K562 (cell line): ENCODE measurements around the gene ZNF106. TPM values are rescaled to one million over a fixed set of nuclear protein-coding genes. Genes with fewer than 3 reads are reported as not detected.
A peak's percentile ranks its signal among the peaks of the same experiment; 100 is the strongest.

Experiments
- ATAC-seq: fragments of 200-7000 bp; cut with Tn5 transposase; 3 replicates; pipeline ENCODE4 v1.9.1; 2020; ENCODE audit warnings: moderate library complexity
- BruUV-seq: library from RNA; stranded (reverse); fragments of 400-500 nt; replicated peaks from 2 replicates; lab custom pipeline; 2021; lab: Mats Ljungman, UMichigan
- CTCF ChIA-PET: fragments of 300-600 bp; formaldehyde crosslinking; extraction: SDS; loops from one replicate; lab custom pipeline; 2021; ENCODE audit warnings: low intra/inter-chr PET ratio; lab: Yijun Ruan, JAX
- POLR2A ChIA-PET: fragments of 300-600, 350-650 bp; sonication (Branson Sonifier 250); formaldehyde crosslinking; extraction: SDS; loops from one replicate; lab custom pipeline; 2021; ENCODE audit warnings: antibody characterized with exemption, inconsistent platforms; lab: Yijun Ruan, JAX
- DNase-seq, 4 experiments: peaks; one replicate each; pipeline versions ENCODE4 v3.0.0 to v3.0.0-alpha.2; 2011 to 2018; ENCODE audit warnings: low spot score in 3 of 4, mixed read lengths in 3 of 4; ENCODE audit errors: extremely low read depth in 1 of 4
- FAIRE-seq: peaks from 2 replicates; lab custom pipeline; 2011; peaks lifted over from hg19 to GRCh38; lab: Jason Lieb, UNC
- H2AFZ ChIP-seq: 2 replicates; pipeline ENCODE4 v1.6.0; 2011; ENCODE audit warnings: low read depth, low read length, control low read depth, inconsistent platforms
- H3K27ac ChIP-seq: fragments of 200-600 bp; 3 replicates; pipeline ENCODE4 v1.8.0; 2011; ENCODE audit warnings: low read depth, mild to moderate bottlenecking, control low read depth, inconsistent platforms, low read length, moderate library complexity, mixed read lengths; ENCODE audit errors: extremely low read depth
- H3K27me3 ChIP-seq, 2 experiments: fragments of 300-600 bp in 1 of 2; 2 replicates in 1 of 2; 3 replicates in 1 of 2; pipeline versions ENCODE4 v1.6.0 to v1.8.0; 2011; ENCODE audit warnings: inconsistent platforms in 2 of 2, low read length in 2 of 2, mild to moderate bottlenecking in 1 of 2, mixed read lengths in 1 of 2, moderate library complexity in 1 of 2; ENCODE audit not compliant: control insufficient read depth in 2 of 2, insufficient read depth in 2 of 2
- H3K36me3 ChIP-seq: fragments of 300-600 bp; 3 replicates; pipeline ENCODE4 v1.8.0; 2011; ENCODE audit warnings: mild to moderate bottlenecking, low read length, inconsistent platforms; ENCODE audit not compliant: control insufficient read depth, insufficient read depth
- H3K4me1 ChIP-seq, 2 experiments: fragments of 200-600 bp in 1 of 2; replicated peaks in 1 of 2; 2 replicates in 1 of 2; 3 replicates in 1 of 2; pipeline versions ENCODE4 v1.5.1 to v1.8.0; 2011; ENCODE audit warnings: inconsistent platforms in 2 of 2, low read length in 2 of 2, mild to moderate bottlenecking in 1 of 2, mixed read lengths in 1 of 2, moderate library complexity in 1 of 2; ENCODE audit not compliant: control insufficient read depth in 2 of 2, insufficient read depth in 2 of 2
- H3K4me2 ChIP-seq: 2 replicates; pipeline ENCODE4 v1.6.1; 2011; ENCODE audit warnings: low read length, control low read depth, inconsistent platforms, mixed read lengths; ENCODE audit not compliant: insufficient read depth
- H3K4me3 ChIP-seq: fragments of 200-600 bp; sonication (generic), shearing (Covaris generic); 2 replicates; pipeline ENCODE4 v1.5.1; 2016; ENCODE audit warnings: control low read depth, inconsistent platforms
- H3K79me2 ChIP-seq: fragments of 200-600 bp; 3 replicates; pipeline ENCODE4 v1.8.0; 2011; ENCODE audit warnings: low read length, inconsistent platforms; ENCODE audit not compliant: control insufficient read depth, insufficient read depth
- H3K9ac ChIP-seq, 2 experiments: 2 replicates each; pipeline versions ENCODE4 v1.6.0 to v1.6.1; 2011; ENCODE audit warnings: low read depth in 2 of 2, low read length in 2 of 2, control low read depth in 1 of 2, inconsistent platforms in 1 of 2, mild to moderate bottlenecking in 1 of 2, mixed read lengths in 1 of 2; ENCODE audit not compliant: insufficient read depth in 1 of 2
- H3K9me1 ChIP-seq: one replicate; pipeline ENCODE4 v1.6.0; 2011; ENCODE audit warnings: inconsistent platforms, mild to moderate bottlenecking, low read length, moderate library complexity; ENCODE audit not compliant: control insufficient read depth, insufficient read depth
- H3K9me3 ChIP-seq: replicated peaks from 2 replicates; pipeline ENCODE4 v1.5.1; 2011; ENCODE audit warnings: low read depth, low read length, inconsistent platforms; ENCODE audit not compliant: control insufficient read depth, insufficient read depth
- H4K20me1 ChIP-seq: replicated peaks from 2 replicates; pipeline ENCODE4 v1.6.1; 2011; ENCODE audit warnings: low read length, inconsistent platforms, mixed read lengths; ENCODE audit not compliant: control insufficient read depth, insufficient read depth
- HMBOX1 ChIP-seq: sonication (generic); IDR thresholded peaks from 2 replicates; pipeline ENCODE4 v1.6.1; 2016
- MAX ChIP-seq: sonication (generic); formaldehyde crosslinking; IDR thresholded peaks from 2 replicates; pipeline ENCODE4 v1.9.0; 2022; ENCODE audit warnings: mild to moderate bottlenecking, missing genetic modification reagents
- ZNF280B ChIP-seq: fragments of 250-450 bp; sonication (Bioruptor Pico); IDR thresholded peaks from 2 replicates; pipeline ENCODE4 v1.5.1; 2021; ENCODE audit warnings: mild to moderate bottlenecking
- WGBS: fragments of 100-300 bp; shearing (Covaris generic); methylation state at CpG from one replicate; pipeline ENCODE4 v1.1.6; 2016; ENCODE audit warnings: low coverage, mixed read lengths; ENCODE audit not compliant: insufficient coverage; ENCODE audit errors: missing lambda C conversion rate; 5-methylcytosine and 5-hydroxymethylcytosine counted together
- in situ Hi-C: fragments of 300-500 bp; cut with MboI; formaldehyde crosslinking; loops from 4 replicates; pipeline ENCODE4 v1.15.0; 2018; ENCODE audit warnings: inconsistent platforms, mixed read lengths
- intact Hi-C: fragments of 100-400 bp; cut with micrococcal nuclease; formaldehyde crosslinking; loops from 2 replicates; pipeline ENCODE4 v1.14.2; 2022
- polyA plus RNA-seq, 8 experiments: library from polyadenylated mRNA; depleted of rRNA in 4 of 8; stranded (reverse) in 5 of 8; unstranded in 3 of 8; fragments of >200 nt; fragmentation: Nextera tagmentation in 2 of 8; fragmentation: Illumina TruSeq in 1 of 8; extraction: Ambion mirVana in 2 of 8; extraction: Trizol in 1 of 8; gene quantifications; 2 replicates each; pipeline versions ENCODE4 v1.2.1 to v1.2.3, GENCODE V29; 2011 to 2014; ENCODE audit warnings: inconsistent platforms in 1 of 8, missing spikeins in 1 of 8
- small RNA-seq: library from RNA; depleted of rRNA; stranded (forward); fragments of <200 nt; gene quantifications from one replicate; pipeline ENCODE3, GENCODE V24; 2014
- total RNA-seq, 7 experiments: library from RNA; depleted of rRNA in 6 of 7; stranded (reverse); fragments of >200 nt in 6 of 7; fragmentation: Illumina TruSeq in 2 of 7; extraction: Trizol in 2 of 7; gene quantifications; 2 replicates each; pipeline versions ENCODE4 v1.2.1 to v1.2.3, GENCODE V29; 2011 to 2021; ENCODE audit warnings: low replicate concordance in 1 of 7

ZNF106 gene
- total and polyA plus RNA-seq, 9 of the 15 experiments (the other 6 are each of a cell fraction or from before 2014, with no cell fraction given): 14.4 to 55.3 (median 33.7) TPM

- CTCF ChIA-PET: no interaction called here
- Histone ChIP-seq H3K79me2 (no peaks in the 10 kb centered on the region), H3K27ac (no peak overlapping the region), H3K4me3 (no peak overlapping the region), H3K27me3 (peaks cover 0 to 6% of the 10 kb centered on the region in 2 experiments; a peak in 2 of 5 replicates), H2AFZ (no peak overlapping the region), H3K4me1 (no peaks in the 10 kb centered on the region; a peak in 1 of 5 replicates), H3K4me2 (no peak overlapping the region), H3K9ac (no peak overlapping the region; a peak in 1 of 4 replicates), H3K9me1 (no peaks in the 10 kb centered on the region), H4K20me1 (no peaks in the 10 kb centered on the region), H3K9me3 (no peaks in the 10 kb centered on the region), H3K36me3 (no peaks in the 10 kb centered on the region)
- in situ Hi-C loops (no loop called here), intact Hi-C loops (no loop called here)
- no peak for ATAC-seq
- POLR2A ChIA-PET: no interaction called here
- no peak for TF ChIP-seq MAX (CRISPR knock-in tag)
- TF ChIP-seq ZNF280B (CRISPR knock-in tag): no peak
- TF ChIP-seq HMBOX1: peak; percentile 22; the same call in 1 of the 2 replicates
- no peak for FAIRE-seq
- no peak for DNase-seq
- WGBS: 31% methylated on average over 3 of the region's 3 CpGs
- no TSS peak for BruUV-seq
These were observed 127.5 kb downstream of the ZNF106 start for GRCh38 chr15:42363487-42363886.

Small RNA genes within 50 kb of the gene (small RNA-seq; reads per million reads assigned to genes)
- not detected for gene RNU6-188P

Other genes with a start within 250 kb of the ZNF106 start
Only the 7 nearest of the 8 such genes appear.
- gene GANC, start 217.9 kb downstream of the ZNF106 start, total RNA-seq (2014; rRNA removed): 9.3 and 11.6 TPM in 2 replicates
- 12.3 and 14.7 TPM in 2 replicates for gene GANC, start 217.9 kb downstream of the ZNF106 start, total RNA-seq (2014; rRNA removed; fragmentation: Illumina TruSeq; extraction: Trizol)
- gene GANC, start 217.9 kb downstream of the ZNF106 start, total RNA-seq (2015; rRNA removed; fragmentation: Illumina TruSeq; extraction: Trizol): 13.2 and 15.1 TPM in 2 replicates
- 14.5 and 15.0 TPM in 2 replicates for gene GANC, start 217.9 kb downstream of the ZNF106 start, total RNA-seq (2021)
- 19.0 and 19.2 TPM in 2 replicates for gene GANC, start 217.9 kb downstream of the ZNF106 start, polyA plus RNA-seq (2011; rRNA removed)
- 13.6 and 15.3 TPM in 2 replicates for gene GANC, start 217.9 kb downstream of the ZNF106 start, polyA plus RNA-seq (2014; fragmentation: Illumina TruSeq; extraction: Trizol)
- gene GANC, start 217.9 kb downstream of the ZNF106 start, polyA plus RNA-seq (2014; fragmentation: Nextera tagmentation; extraction: Ambion mirVana): 10 to 100 TPM; 10.9 to 17.3 TPM
- gene GANC, start 217.9 kb downstream of the ZNF106 start, polyA plus RNA-seq (2014; rRNA removed): 11.1 and 14.1 TPM in 2 replicates
- 19.1 and 23.7 TPM in 2 replicates for gene TMEM87A, start 217.7 kb downstream of the ZNF106 start, total RNA-seq (2014; rRNA removed)
- gene TMEM87A, start 217.7 kb downstream of the ZNF106 start, total RNA-seq (2014; rRNA removed; fragmentation: Illumina TruSeq; extraction: Trizol): 32.9 and 34.6 TPM in 2 replicates
- gene TMEM87A, start 217.7 kb downstream of the ZNF106 start, total RNA-seq (2015; rRNA removed; fragmentation: Illumina TruSeq; extraction: Trizol): 30.0 and 36.2 TPM in 2 replicates
- gene TMEM87A, start 217.7 kb downstream of the ZNF106 start, total RNA-seq (2021): 21.5 and 27.7 TPM in 2 replicates
- gene TMEM87A, start 217.7 kb downstream of the ZNF106 start, polyA plus RNA-seq (2011; rRNA removed): 15.3 and 22.3 TPM in 2 replicates
- gene TMEM87A, start 217.7 kb downstream of the ZNF106 start, polyA plus RNA-seq (2014; fragmentation: Illumina TruSeq; extraction: Trizol): 26.3 and 29.6 TPM in 2 replicates
- 10 to 100 TPM; 38.3 to 43.3 TPM for gene TMEM87A, start 217.7 kb downstream of the ZNF106 start, polyA plus RNA-seq (2014; fragmentation: Nextera tagmentation; extraction: Ambion mirVana)
- gene TMEM87A, start 217.7 kb downstream of the ZNF106 start, polyA plus RNA-seq (2014; rRNA removed): 16.6 and 16.7 TPM in 2 replicates
- gene CAPN3, start 131.6 kb downstream of the ZNF106 start, total RNA-seq (2014; rRNA removed): 0.18 TPM in 1 of 2 replicates, not detected in the other
- gene CAPN3, start 131.6 kb downstream of the ZNF106 start, total RNA-seq (2014; rRNA removed; fragmentation: Illumina TruSeq; extraction: Trizol): 0.35 TPM in 1 of 2 replicates, not detected in the other
- gene CAPN3, start 131.6 kb downstream of the ZNF106 start, total RNA-seq (2015; rRNA removed; fragmentation: Illumina TruSeq; extraction: Trizol): 0.25 and 0.41 TPM in 2 replicates
- 0.33 TPM in 1 of 2 replicates, not detected in the other for gene CAPN3, start 131.6 kb downstream of the ZNF106 start, total RNA-seq (2021)
- gene CAPN3, start 131.6 kb downstream of the ZNF106 start, polyA plus RNA-seq (2011; rRNA removed): 0.07 and 0.39 TPM in 2 replicates
- gene CAPN3, start 131.6 kb downstream of the ZNF106 start, polyA plus RNA-seq (2014; fragmentation: Illumina TruSeq; extraction: Trizol): 0.22 and 0.34 TPM in 2 replicates
- gene CAPN3, start 131.6 kb downstream of the ZNF106 start, polyA plus RNA-seq (2014; fragmentation: Nextera tagmentation; extraction: Ambion mirVana): under 1 TPM in 1 of 2 experiments, not detected in 1; 0.20 TPM
- gene CAPN3, start 131.6 kb downstream of the ZNF106 start, polyA plus RNA-seq (2014; rRNA removed): 0.03 and 0.04 TPM in 2 replicates
- 71.6 and 79.2 TPM in 2 replicates for gene SNAP23, start 4.5 kb upstream of the ZNF106 start, total RNA-seq (2014; rRNA removed)
- 123 and 151 TPM in 2 replicates for gene SNAP23, start 4.5 kb upstream of the ZNF106 start, total RNA-seq (2014; rRNA removed; fragmentation: Illumina TruSeq; extraction: Trizol)
- gene SNAP23, start 4.5 kb upstream of the ZNF106 start, total RNA-seq (2015; rRNA removed; fragmentation: Illumina TruSeq; extraction: Trizol): 139 and 146 TPM in 2 replicates
- 74.5 and 78.9 TPM in 2 replicates for gene SNAP23, start 4.5 kb upstream of the ZNF106 start, total RNA-seq (2021)
- gene SNAP23, start 4.5 kb upstream of the ZNF106 start, polyA plus RNA-seq (2011; rRNA removed): 86.1 and 130 TPM in 2 replicates
- 168 and 223 TPM in 2 replicates for gene SNAP23, start 4.5 kb upstream of the ZNF106 start, polyA plus RNA-seq (2014; fragmentation: Illumina TruSeq; extraction: Trizol)
- 100 to 1,000 TPM in 1 of 2 experiments, 10 to 100 TPM in 1; 84.1 to 117 TPM for gene SNAP23, start 4.5 kb upstream of the ZNF106 start, polyA plus RNA-seq (2014; fragmentation: Nextera tagmentation; extraction: Ambion mirVana)
- gene SNAP23, start 4.5 kb upstream of the ZNF106 start, polyA plus RNA-seq (2014; rRNA removed): 105 and 120 TPM in 2 replicates
- 7.9 and 9.8 TPM in 2 replicates for gene LRRC57, start 57.7 kb upstream of the ZNF106 start, total RNA-seq (2014; rRNA removed)
- gene LRRC57, start 57.7 kb upstream of the ZNF106 start, total RNA-seq (2014; rRNA removed; fragmentation: Illumina TruSeq; extraction: Trizol): 19.1 and 19.7 TPM in 2 replicates
- gene LRRC57, start 57.7 kb upstream of the ZNF106 start, total RNA-seq (2015; rRNA removed; fragmentation: Illumina TruSeq; extraction: Trizol): 15.4 and 16.1 TPM in 2 replicates
- gene LRRC57, start 57.7 kb upstream of the ZNF106 start, total RNA-seq (2021): 18.9 and 20.4 TPM in 2 replicates
- gene LRRC57, start 57.7 kb upstream of the ZNF106 start, polyA plus RNA-seq (2011; rRNA removed): 14.0 and 14.8 TPM in 2 replicates
- gene LRRC57, start 57.7 kb upstream of the ZNF106 start, polyA plus RNA-seq (2014; fragmentation: Illumina TruSeq; extraction: Trizol): 17.0 and 17.9 TPM in 2 replicates
- gene LRRC57, start 57.7 kb upstream of the ZNF106 start, polyA plus RNA-seq (2014; fragmentation: Nextera tagmentation; extraction: Ambion mirVana): 1 to 10 TPM; 3.9 to 7.2 TPM
- 9.5 and 10.8 TPM in 2 replicates for gene LRRC57, start 57.7 kb upstream of the ZNF106 start, polyA plus RNA-seq (2014; rRNA removed)
- gene HAUS2, start 57.7 kb upstream of the ZNF106 start, total RNA-seq (2014; rRNA removed): 30.6 and 37.0 TPM in 2 replicates
- gene HAUS2, start 57.7 kb upstream of the ZNF106 start, total RNA-seq (2014; rRNA removed; fragmentation: Illumina TruSeq; extraction: Trizol): 58.6 and 67.7 TPM in 2 replicates
- 48.8 and 54.1 TPM in 2 replicates for gene HAUS2, start 57.7 kb upstream of the ZNF106 start, total RNA-seq (2015; rRNA removed; fragmentation: Illumina TruSeq; extraction: Trizol)
- 43.3 and 48.9 TPM in 2 replicates for gene HAUS2, start 57.7 kb upstream of the ZNF106 start, total RNA-seq (2021)
- 43.3 and 64.9 TPM in 2 replicates for gene HAUS2, start 57.7 kb upstream of the ZNF106 start, polyA plus RNA-seq (2011; rRNA removed)
- 49.7 and 60.8 TPM in 2 replicates for gene HAUS2, start 57.7 kb upstream of the ZNF106 start, polyA plus RNA-seq (2014; fragmentation: Illumina TruSeq; extraction: Trizol)
- gene HAUS2, start 57.7 kb upstream of the ZNF106 start, polyA plus RNA-seq (2014; fragmentation: Nextera tagmentation; extraction: Ambion mirVana): 10 to 100 TPM; 51.6 to 57.8 TPM
- 42.8 and 47.7 TPM in 2 replicates for gene HAUS2, start 57.7 kb upstream of the ZNF106 start, polyA plus RNA-seq (2014; rRNA removed)
- gene STARD9, start 84.5 kb upstream of the ZNF106 start, total RNA-seq (2014; rRNA removed): 2.5 and 3.5 TPM in 2 replicates
- gene STARD9, start 84.5 kb upstream of the ZNF106 start, total RNA-seq (2014; rRNA removed; fragmentation: Illumina TruSeq; extraction: Trizol): 3.7 and 3.9 TPM in 2 replicates
- gene STARD9, start 84.5 kb upstream of the ZNF106 start, total RNA-seq (2015; rRNA removed; fragmentation: Illumina TruSeq; extraction: Trizol): 3.0 and 3.7 TPM in 2 replicates
- gene STARD9, start 84.5 kb upstream of the ZNF106 start, total RNA-seq (2021): 3.9 and 6.0 TPM in 2 replicates
- 3.9 and 5.0 TPM in 2 replicates for gene STARD9, start 84.5 kb upstream of the ZNF106 start, polyA plus RNA-seq (2011; rRNA removed)
- 3.7 and 3.8 TPM in 2 replicates for gene STARD9, start 84.5 kb upstream of the ZNF106 start, polyA plus RNA-seq (2014; fragmentation: Illumina TruSeq; extraction: Trizol)
- under 1 TPM; 0.45 to 0.71 TPM for gene STARD9, start 84.5 kb upstream of the ZNF106 start, polyA plus RNA-seq (2014; fragmentation: Nextera tagmentation; extraction: Ambion mirVana)
- gene STARD9, start 84.5 kb upstream of the ZNF106 start, polyA plus RNA-seq (2014; rRNA removed): 3.6 and 4.8 TPM in 2 replicates